HUES6 (cell line): ENCODE results near the gene DAGLA.

Experiments used
- H3K27ac ChIP-seq: 2 replicates; pipeline ENCODE4 v1.7.0; 2013; ENCODE audit warnings: low read depth, mild to moderate bottlenecking, low read length, inconsistent platforms
- H3K27me3 ChIP-seq: 2 replicates; pipeline ENCODE4 v1.6.1; 2013; ENCODE audit warnings: low read length; ENCODE audit not compliant: control insufficient read depth, insufficient read depth
- H3K36me3 ChIP-seq: 2 replicates; pipeline ENCODE4 v1.6.1; 2013; ENCODE audit warnings: low read length; ENCODE audit not compliant: control insufficient read depth, insufficient read depth
- H3K4me1 ChIP-seq: 2 replicates; pipeline ENCODE4 v1.6.1; 2013; ENCODE audit warnings: low read length; ENCODE audit not compliant: control insufficient read depth, insufficient read depth
- H3K4me3 ChIP-seq: 2 replicates; pipeline ENCODE4 v1.5.1; 2013; ENCODE audit warnings: low read depth, low read length
- H3K9ac ChIP-seq: one replicate; pipeline ENCODE4 v1.6.1; 2013; ENCODE audit warnings: mild to moderate bottlenecking, low read length
- H3K9me3 ChIP-seq: 2 replicates; pipeline ENCODE4 v1.6.1; 2013; ENCODE audit warnings: low read depth, low read length; ENCODE audit not compliant: control insufficient read depth, insufficient read depth

DAGLA gene

GRCh38 chr11:61762223-61762615 lies 82.0 kb downstream of the DAGLA start:
- Histone ChIP-seq H3K9me3 (no peaks in the 10 kb centered on the region), H3K4me1 (peaks cover 44% of the 10 kb centered on the region), H3K9ac (no peak overlapping the region), H3K4me3 (no peak overlapping the region), H3K27ac (no peak overlapping the region), H3K36me3 (no peaks in the 10 kb centered on the region), H3K27me3 (no peaks in the 10 kb centered on the region)

GRCh38 chr11:61762798-61763197 lies 82.6 kb downstream of the DAGLA start:
- Histone ChIP-seq H3K9ac (no peak overlapping the region), H3K4me1 (peaks cover 39% of the 10 kb centered on the region), H3K36me3 (no peaks in the 10 kb centered on the region), H3K27me3 (no peaks in the 10 kb centered on the region), H3K4me3 (no peak overlapping the region), H3K9me3 (no peaks in the 10 kb centered on the region), H3K27ac (no peak overlapping the region)

- no peak overlapping the region for H3K4me3 ChIP-seq
- H3K9ac ChIP-seq = no peak overlapping the region
- H3K9me3 ChIP-seq = no peaks in the 10 kb centered on the region
- no peaks in the 10 kb centered on the region for H3K36me3 ChIP-seq
- H3K27me3 ChIP-seq = no peaks in the 10 kb centered on the region
- H3K4me1 ChIP-seq = peaks cover 39% of the 10 kb centered on the region
- no peak overlapping the region for H3K27ac ChIP-seq
These were observed 83.9 kb downstream of the DAGLA start for GRCh38 chr11:61763930-61764605.

- Histone ChIP-seq H3K9me3 (no peaks in the 10 kb centered on the region), H3K36me3 (no peaks in the 10 kb centered on the region), H3K27ac (no peak overlapping the region), H3K27me3 (no peaks in the 10 kb centered on the region), H3K4me3 (no peak overlapping the region), H3K4me1 (peaks cover 43% of the 10 kb centered on the region), H3K9ac (no peak overlapping the region)
These were observed 84.5 kb downstream of the DAGLA start for GRCh38 chr11:61764606-61765260.

- Histone ChIP-seq H3K9ac (no peak overlapping the region), H3K36me3 (no peaks in the 10 kb centered on the region), H3K9me3 (no peaks in the 10 kb centered on the region), H3K27me3 (no peaks in the 10 kb centered on the region), H3K27ac (no peak overlapping the region), H3K4me1 (peaks cover 42% of the 10 kb centered on the region), H3K4me3 (no peak overlapping the region)
These were observed 85.5 kb downstream of the DAGLA start for GRCh38 chr11:61765550-61766253.

- Histone ChIP-seq H3K4me1 (peaks cover 40% of the 10 kb centered on the region), H3K9ac (no peak overlapping the region), H3K9me3 (no peaks in the 10 kb centered on the region), H3K27me3 (no peaks in the 10 kb centered on the region), H3K27ac (no peak overlapping the region), H3K36me3 (no peaks in the 10 kb centered on the region), H3K4me3 (no peak overlapping the region)
These were observed 86.2 kb downstream of the DAGLA start for GRCh38 chr11:61766353-61766841.

GRCh38 chr11:61768376-61769076 lies 88.3 kb downstream of the DAGLA start:
- Histone ChIP-seq H3K27me3 (no peaks in the 10 kb centered on the region), H3K27ac (no peak overlapping the region), H3K9ac (no peak overlapping the region), H3K4me3 (no peak overlapping the region), H3K9me3 (no peaks in the 10 kb centered on the region), H3K36me3 (no peaks in the 10 kb centered on the region), H3K4me1 (peaks cover 36% of the 10 kb centered on the region)

- no peak overlapping the region for H3K9ac ChIP-seq
These were observed 89.2 kb downstream of the DAGLA start for GRCh38 chr11:61769169-61769920.

GRCh38 chr11:61769946-61770683 lies 89.9 kb downstream of the DAGLA start:
- H3K36me3 ChIP-seq = no peaks in the 10 kb centered on the region
- no peak overlapping the region for H3K27ac ChIP-seq
- no peaks in the 10 kb centered on the region for H3K9me3 ChIP-seq
- no peak overlapping the region for H3K4me3 ChIP-seq
- H3K27me3 ChIP-seq = no peaks in the 10 kb centered on the region
- H3K9ac ChIP-seq = no peak overlapping the region
- H3K4me1 ChIP-seq = peaks cover 32% of the 10 kb centered on the region

More at GRCh38 chr11:61769169-61769920, 89.2 kb downstream of the DAGLA start:
- peaks cover 38% of the 10 kb centered on the region for H3K4me1 ChIP-seq
- H3K36me3 ChIP-seq = no peaks in the 10 kb centered on the region
- no peak overlapping the region for H3K27ac ChIP-seq
- no peaks in the 10 kb centered on the region for H3K9me3 ChIP-seq
- no peaks in the 10 kb centered on the region for H3K27me3 ChIP-seq
- H3K4me3 ChIP-seq = no peak overlapping the region
